HG02588 (cell line): ENCODE data around the gene JADE1.

Experiments used
- ATAC-seq: cut with Tn5 transposase; IDR thresholded peaks from one replicate; pipeline ENCODE4 v1.9.1; 2021; ENCODE audit warnings: mild to moderate bottlenecking, moderate library complexity; ENCODE audit not compliant: unreplicated experiment

JADE1 gene

DNA sequence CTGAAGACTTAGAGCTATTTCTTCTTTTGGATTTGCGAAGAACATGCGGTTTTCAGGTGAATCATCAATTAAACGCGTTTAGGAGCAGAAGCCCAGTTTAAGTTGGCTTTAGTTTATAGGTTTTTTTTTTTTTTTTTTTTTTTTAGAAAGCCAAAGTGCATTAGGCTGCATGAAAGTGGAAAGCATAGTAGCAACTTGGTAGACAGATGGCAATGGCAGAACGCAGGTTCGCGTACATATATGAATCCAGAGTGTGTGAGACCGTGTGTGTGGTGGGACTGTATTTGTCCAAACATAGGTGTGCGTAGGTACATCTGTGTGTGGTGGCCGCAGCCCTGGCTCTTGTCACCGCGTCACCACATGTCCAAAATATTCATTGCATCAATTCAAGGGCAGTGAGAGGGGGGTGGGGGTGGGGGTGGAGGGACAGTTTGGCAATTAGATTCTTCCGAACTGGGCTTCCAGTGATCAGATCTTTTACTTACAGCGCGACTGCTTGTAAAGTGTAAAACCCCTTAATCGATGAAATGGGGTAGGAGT, 901 bp downstream of the JADE1 start:
- no peak for ATAC-seq

DNA sequence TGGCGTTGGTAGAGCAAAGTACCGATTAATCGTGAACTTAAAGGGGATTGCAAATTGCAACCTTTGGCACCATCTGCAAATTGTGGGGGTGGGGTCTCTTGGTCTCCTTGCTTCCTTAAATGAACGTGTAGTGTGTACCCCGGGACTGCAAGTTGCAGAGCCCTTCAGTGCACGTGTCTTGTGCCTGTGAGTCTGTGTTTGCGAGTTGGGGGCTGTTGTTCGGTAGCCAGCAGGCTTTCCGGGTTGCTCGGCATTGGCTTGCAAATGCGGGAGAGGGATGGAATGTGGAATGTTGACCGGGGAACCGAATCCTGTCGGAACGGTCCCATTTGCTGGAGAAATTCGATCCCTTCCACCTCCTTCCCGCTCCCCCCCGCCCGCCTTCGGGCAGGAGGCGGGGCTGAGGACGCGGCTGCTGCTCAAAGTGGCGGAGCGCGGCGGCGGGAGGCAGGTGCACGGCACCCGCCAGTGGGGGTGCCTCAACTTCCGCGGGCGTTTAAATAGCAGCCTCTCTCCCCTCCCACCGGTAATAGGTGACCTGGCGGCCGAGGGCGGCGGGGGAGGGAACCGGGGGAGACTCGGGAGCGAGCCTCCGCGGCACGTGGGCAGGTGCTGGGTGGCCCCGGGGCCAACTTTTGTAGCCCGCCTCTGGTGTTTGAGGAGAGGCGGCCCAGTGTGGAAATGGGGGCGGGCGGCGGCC, 1.5 kb downstream of the JADE1 start:
- ATAC-seq, result peak; percentile 43

DNA sequence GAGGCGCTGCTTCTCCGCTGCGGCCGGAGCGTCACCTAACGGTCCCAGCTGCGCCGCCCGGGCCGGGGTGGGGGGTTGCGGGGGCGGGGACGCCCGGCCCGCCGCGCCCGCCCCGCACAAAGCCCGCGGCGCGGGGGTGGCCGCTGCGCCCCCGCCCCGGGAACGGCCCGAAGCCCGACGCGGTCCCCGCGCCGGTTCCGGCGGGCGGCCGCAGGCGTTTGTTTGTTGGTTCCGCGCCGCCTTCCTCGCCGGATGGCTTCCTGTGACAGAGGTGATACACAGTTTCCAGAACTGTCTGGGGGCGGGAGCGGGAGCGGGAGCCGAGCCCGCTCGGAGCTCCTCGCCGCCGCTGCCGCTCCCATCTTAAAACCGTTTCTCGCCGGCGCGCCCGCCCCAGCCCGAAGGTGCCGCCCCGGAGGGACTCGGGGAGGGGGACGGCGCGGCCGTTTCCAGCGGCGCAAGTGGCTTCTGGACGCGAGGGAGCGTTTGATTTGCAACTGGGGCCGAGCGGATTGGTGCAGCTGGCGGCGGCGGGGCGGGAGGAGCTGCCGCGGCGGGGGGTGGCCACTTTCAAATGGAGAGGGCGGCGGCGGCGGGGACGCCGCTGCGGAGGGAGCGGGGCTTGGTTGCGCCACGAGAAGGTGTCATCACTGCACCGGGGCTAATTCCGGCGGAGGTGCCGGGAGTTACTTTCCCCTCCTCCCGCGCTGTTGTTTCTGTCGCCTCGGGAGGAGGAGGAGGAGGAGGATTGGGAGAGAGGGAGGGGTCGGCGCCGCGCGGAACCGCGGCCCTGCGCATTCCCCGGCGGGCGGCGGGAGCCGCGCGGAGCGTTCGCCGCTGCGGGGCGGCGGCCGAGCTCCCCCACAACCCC, 2.3 kb downstream of the JADE1 start:
- peak; percentile 49 for ATAC-seq

DNA sequence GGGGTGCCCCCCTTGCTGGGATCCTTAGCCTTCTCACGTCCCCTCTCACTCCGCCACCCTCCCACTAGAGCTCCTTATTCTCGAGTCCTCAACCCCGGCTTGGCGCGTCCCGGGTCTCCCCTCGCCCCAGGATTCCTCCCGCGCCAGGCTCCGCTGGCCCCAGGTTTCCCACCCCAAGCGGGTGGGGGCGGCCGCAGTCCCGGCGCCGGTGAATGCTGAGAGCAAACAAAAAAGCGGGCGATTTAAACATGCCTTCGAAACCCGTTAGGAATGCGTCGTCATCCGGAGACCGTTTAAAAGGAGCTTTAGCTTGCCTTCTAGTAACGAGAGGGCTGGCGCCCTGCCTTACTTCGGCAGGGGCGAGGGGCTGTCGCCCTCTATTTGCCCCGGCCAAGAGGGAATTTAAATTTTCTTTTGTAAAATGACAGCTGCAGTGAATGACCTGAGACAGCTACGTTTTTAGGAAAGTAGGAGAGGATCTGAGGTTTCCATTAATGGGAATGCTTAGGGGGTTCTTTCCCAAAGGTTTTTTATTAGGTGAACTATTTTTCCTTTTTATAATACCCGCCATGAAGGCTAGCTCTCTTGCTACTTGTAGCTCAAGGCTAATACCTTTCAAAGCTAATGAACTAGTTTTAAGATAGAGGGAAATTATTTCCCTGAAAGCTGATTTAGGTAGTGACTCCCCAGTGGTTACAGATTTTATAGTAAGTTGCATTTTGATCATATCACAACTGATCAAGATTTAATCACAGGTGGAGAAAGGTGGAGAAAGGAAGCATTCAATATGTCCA, 3.1 kb downstream of the JADE1 start:
- ATAC-seq, result no peak

DNA sequence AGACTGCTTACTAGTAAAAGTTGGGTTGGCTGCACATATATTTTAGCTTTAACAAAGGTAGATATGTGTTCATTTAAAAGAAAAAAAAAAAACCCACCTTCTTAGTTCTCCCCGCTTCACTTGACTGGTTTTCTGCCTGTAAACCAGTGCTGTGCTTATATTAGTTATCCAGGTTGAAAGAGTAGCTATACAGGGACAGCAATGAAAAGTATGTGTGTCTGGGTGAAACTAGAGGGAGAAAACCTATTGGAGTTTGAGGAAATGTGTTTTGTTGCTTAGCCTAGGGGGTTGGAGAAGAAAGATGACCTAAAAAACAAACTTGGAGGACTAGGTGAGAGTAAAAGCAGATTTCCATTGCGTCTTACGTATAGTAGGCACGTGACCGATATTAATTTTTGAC, 4.5 kb downstream of the JADE1 start:
- ATAC-seq, result no peak

DNA sequence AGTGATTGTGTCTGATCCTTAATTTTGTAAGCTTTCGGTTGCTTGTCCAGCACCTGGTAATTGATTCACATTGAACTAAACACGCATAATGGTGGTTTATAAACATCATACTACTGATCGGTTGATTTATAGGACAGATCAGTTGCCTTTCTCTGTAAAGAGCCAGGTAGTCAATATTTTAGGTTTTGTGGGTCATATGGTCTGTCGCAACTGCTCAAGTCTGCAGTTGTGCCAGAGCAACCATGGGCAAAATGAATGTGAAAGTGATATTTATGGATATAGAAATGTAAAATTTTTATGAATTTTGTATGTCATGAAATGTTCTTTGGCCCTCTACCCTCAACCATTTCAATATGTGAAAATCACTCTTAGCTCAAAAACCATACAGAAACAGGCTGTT, 8.9 kb downstream of the JADE1 start:
- no peak for ATAC-seq

DNA sequence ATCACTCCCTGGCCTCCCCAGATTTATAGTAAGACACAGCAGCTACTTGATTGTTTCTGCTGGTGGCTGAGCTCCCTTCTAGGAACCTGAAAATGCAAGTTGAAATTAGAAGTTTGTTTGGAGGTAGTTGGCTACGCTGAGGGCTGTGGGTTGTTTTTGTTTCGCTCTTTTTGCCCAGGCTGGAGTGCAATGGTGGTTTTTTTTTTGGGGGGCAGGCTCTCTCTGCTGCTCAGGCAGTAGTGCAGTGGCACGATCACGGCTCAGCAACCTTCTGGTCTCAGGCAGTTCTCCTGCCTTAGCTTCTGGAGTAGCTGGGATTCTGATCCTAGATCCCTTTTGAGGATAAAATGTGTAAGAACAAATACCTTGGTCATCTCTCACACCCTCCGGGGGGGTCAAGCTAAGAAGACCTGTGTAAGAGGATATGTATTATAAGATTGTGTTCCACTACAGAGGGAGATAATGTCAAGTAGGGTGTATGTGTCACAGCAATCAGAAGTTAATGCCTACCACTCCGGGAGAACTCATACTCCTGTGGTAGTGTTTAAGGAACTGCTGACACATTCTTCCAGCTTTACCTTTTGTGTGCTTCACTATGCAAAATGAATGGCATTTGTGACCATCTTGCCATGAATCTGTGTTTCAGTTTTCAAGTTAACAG, 9.7 kb downstream of the JADE1 start:
- ATAC-seq, result no peak

DNA sequence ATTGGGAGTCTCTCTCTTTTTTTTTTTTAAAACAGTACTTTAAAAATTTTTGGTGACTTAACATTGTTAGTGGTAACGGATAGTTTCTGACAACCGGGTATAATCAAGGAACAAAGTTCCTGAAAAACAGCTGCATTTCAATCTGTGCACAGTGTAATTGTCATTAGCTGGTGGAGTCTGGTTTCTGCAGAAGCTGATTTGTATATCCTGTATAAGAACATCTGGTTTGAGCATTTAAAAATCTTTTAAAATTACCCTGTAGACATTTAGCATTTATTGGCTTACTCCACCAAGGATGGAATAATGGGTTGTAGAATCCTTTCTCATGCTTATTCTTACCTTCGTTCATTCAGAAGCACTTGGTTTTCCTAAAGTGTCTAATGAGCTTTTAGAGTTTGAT, 11.2 kb downstream of the JADE1 start:
- no peak for ATAC-seq

DNA sequence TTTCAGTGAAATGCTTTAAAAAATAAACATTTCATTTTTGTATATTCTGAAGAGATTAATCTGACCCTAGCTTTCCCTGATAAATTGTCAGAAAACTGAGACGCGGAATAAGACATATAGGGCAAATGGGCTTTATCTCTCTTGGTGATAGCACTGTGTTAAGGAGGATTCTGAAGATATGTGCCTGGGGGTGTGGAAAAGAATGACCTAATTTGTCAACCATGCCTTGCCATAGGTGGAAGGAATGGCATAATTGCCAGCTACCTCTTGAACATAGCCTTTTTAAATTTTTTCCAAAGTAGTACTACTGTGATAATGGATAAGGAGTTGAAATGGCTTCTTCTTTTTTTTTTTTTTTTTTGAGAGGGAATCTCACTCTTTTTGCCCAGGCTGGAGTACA, 11.7 kb downstream of the JADE1 start:
- ATAC-seq, result no peak

DNA sequence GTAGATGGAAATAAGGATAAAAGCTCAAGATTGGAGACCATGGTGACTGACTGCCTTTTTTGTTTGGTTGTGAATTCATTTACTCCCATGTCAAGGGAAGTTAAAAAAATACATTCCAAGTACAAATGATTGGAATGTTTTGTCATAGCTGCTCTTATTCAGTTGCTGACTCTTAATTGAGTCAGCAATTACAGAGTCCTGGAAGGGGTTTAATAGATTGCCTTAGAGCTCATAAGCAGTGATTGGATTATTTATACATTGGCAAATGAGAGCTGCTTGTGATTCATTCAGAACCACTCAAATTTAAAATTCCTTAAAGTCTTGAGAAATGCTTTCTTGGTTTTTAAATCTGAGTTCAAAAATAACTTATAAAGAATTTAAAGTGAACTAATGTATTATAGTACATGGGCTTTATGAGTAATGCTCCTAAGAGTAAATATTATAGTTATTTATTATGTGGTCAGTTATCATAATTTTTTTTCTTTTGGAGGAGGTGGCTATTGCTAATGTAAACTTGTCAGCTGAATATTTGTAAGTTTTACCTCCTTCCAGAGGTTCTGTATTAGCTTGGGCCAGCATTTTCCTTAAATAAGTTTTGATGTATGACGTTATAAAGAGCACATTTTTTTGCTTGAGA, 13.6 kb downstream of the JADE1 start:
- ATAC-seq, result no peak

DNA sequence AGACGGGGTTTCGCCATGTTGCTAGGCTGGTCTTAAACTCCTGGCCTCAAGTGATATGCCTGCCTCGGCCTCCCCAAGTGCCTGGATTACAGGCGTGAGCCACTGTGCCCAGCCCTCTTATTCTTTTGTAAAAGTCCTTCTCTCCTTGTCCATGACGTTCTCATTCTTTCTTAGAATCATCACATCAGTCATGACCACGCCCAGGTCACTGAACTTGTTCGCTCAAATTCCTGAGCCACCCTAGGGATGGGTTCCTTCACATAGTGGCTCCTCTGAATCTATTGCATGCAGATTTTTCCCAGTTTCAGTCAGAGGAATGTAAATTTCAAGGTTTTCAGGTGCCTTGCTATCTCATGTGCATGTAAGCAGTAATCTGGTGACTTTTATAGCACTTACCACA, 15.7 kb downstream of the JADE1 start:
- no peak for ATAC-seq

DNA sequence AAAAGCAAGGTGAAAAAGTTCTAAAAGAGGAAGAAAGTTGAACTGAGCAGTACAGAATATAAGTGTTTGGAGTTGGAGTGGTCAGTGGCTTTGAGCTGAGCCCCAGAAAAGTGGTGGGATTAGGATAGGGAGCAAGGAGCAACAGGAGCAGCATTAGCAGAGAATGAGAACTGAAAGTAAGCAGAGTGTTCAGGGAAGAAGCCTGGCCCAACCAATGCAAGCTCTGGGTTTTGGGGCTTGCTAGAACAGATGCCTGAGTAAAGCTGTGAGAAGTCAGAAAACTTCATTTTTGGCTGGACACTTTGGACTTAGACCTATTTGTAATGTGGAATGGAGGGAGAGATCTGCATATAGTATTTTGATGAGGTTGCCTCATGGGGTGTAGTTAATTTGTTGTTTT, 17.8 kb downstream of the JADE1 start:
- peak; percentile 43 for ATAC-seq

DNA sequence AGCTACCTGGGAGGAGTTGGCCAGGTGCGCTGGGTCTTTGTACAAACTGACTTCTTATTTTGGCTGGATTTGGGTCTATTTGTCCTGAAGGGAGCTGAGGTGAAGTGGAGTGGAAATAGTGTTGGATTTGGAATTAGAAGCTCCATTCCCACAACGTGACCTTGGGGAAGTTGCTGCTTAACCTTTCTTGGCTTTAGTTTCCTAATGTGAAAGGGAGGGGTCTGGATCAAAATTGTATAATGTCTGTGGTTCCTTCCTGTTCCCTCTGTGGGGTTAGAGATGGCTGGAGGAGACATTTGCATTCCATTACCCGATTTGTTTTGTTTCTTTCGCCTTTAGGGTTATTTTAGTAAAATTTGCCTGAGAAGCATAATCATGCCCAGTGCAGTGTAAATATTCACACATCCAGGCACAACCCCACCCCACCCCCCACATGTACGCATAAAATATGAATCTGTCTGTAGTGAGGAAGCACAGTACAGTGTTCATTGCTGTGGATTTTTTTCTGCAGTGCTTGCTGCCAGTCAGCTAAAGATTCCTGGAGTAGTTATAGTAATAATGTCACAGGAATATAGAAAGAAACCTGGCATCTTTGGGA, 21.5 kb downstream of the JADE1 start:
- ATAC-seq, result no peak

DNA sequence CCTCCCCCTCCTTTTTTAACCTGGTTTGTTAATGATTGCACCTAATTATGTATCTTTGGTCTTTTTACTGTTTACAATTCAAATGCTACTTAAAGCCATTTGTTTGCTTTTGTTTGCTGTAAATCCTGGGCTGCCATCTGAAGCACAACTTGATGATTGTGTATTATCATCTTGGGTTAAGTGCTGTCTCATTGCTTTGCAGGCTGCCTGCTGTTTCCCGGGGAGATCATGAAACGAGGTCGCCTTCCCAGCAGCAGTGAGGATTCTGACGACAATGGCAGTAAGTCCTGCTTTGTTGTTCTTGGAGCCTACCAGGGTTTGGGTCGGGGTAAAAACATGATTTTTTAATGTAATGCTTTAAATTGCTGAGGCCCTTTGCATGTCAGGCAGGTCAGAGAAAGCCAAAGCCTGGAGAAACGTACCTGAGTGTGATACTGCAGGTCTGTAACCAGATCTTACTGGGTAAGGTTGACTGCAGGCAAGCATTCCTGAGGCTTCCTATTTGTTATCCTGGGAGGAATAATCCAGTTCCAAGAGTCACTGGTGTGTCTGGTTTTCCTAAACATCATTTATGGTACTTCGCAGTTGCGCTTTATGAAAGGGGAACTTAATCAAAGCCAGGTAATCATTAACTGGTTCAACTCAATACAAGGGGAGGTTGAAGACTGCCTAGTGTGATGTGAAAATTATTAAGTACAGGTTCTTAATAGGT, 22.2 kb downstream of the JADE1 start:
- peak; percentile 38 for ATAC-seq

DNA sequence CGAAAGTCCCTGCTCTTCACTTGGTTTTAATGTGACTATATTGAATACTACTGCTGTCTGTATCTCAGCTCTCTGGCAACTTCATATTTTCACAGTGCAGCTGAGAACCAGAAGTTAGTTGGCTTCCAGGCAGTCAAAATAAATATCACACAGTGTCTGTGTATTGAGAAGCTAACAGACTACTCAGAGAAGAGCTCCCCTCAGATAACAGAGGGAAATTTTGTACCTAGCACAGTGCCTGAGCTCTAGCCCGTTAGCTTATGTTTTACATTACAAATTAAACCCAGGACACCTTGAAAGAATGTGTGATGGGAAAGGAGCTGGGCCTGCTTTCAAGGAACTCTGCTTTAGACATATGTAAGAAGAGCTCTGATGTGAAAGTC, 22.7 kb downstream of the JADE1 start:
- no peak for ATAC-seq

DNA sequence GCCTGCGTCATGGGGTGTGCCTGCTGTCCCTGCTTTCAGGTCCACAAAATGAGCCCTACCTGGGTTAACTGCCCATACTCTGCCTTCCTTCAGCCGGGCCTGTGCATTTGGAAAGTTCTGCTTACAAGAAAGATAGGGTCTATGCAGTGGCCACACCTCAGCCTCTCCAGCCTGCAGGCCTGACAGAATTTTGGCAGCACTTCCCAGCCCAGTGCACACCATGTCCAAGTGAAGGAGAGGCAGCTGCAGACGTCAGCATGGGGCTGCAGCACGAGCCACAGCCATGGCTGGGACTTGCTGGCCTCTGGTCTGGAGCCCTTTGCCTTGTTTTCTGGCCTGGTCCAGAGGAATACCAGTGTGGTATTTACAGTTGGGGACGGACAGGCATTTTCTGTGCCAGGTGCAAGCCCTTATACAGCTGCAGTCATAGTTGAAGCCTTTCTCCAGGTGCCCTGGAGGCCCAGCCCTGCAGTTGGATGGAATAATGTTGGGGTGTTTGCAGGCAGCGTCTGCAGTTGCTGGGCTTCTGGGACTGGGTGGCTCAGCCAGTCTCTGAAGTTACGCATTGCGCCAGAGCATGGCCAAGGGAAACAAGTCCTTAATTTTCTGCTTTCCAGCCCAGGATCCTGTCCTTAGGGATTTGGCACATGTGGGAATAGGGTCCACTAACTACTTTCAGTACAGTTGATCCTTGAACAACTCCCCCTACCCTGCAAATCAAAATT, 26.2 kb downstream of the JADE1 start:
- no peak for ATAC-seq

DNA sequence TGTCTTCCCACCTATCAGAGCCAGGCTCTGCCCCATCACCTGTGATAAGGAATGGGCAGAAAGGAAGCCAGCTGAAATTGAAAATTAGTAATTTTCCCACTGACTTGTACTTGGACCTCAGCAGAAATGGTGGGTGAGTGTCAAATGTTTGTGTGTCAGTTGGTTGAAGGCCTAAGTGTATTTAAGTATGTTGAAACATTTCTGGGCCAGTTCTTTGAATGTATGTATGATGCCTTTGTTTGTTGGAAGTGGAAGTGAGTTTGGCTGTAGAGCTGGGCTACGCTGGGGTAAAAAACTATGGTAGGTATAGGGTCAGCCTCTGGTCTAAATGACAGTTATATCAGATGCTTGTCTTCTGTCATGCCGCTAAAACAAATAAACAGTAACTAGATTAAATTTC, 27.7 kb downstream of the JADE1 start:
- ATAC-seq, result no peak

DNA sequence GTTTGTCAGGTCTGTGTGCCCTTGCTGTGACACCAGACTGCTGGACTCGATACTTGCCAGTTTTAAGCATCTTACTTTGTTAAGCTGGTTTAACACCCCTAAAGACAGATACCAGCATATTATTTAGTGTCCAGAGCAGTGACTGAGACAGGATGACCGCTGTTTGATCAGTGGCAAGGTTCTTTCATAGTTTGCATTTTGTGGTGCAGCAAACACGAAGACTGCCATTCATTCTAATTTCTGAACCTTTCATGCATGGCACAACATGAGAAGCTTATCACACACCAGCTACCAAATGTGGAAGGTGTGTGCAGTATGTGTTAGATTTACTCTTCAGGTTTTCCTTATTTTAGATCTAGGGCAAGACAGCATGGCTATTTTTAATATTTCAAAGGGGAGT, 28.2 kb downstream of the JADE1 start:
- no peak for ATAC-seq
